ENCODE measurements around the gene ANO10.
"Not testable (repeated sequence)": the region's sequence is repeated elsewhere in the genome, so short reads cannot be mapped to it uniquely, and the experiment has no call there.

- not testable (repeated sequence) for TF ChIP-seq CTCF, POLR2A (IDR thresholded peaks at IDR 0.05)
Observed at GRCh38 chr3:43596178-43596577, 25.6 kb downstream of the ANO10 start.
